GM12801 (cell line): ENCODE data around the gene CD6.

Source experiments
- CTCF ChIP-seq: IDR thresholded peaks from one replicate; pipeline ENCODE4 v1.5.1; 2011; ENCODE audit warnings: control low read depth; ENCODE audit not compliant: insufficient read length; ENCODE audit errors: extremely low read depth

Gene CD6

GRCh38 chr11:60942970-60943565, 28.4 kb upstream of the CD6 start:
- TF ChIP-seq CTCF = no peak

- TF ChIP-seq CTCF = no peak
Observed at GRCh38 chr11:60944490-60945294, 26.8 kb upstream of the CD6 start.

GRCh38 chr11:60945295-60945667, 26.2 kb upstream of the CD6 start:
- no peak for TF ChIP-seq CTCF

GRCh38 chr11:60946601-60947264, 24.7 kb upstream of the CD6 start:
- no peak for TF ChIP-seq CTCF

GRCh38 chr11:60947700-60948099, 23.8 kb upstream of the CD6 start:
- TF ChIP-seq CTCF = no peak

- TF ChIP-seq CTCF = no peak
Observed at GRCh38 chr11:60948250-60948649, 23.2 kb upstream of the CD6 start.

- no peak for TF ChIP-seq CTCF
Observed at GRCh38 chr11:60950024-60950423, 21.5 kb upstream of the CD6 start.
